B cell (primary cell): ENCODE data around the gene ZNF816. TPM values are rescaled to one million over a fixed set of nuclear protein-coding genes. Genes with fewer than 3 reads are reported as not detected.
"Not testable (repeated sequence)": the region's sequence is repeated elsewhere in the genome, so short reads cannot be mapped to it uniquely, and the experiment has no call there.

ENCODE experiments used
- ATAC-seq: fragments of 200-7000 bp; cut with Tn5 transposase; one replicate; pipeline ENCODE4 v1.10.0; 2021; ENCODE audit warnings: low read depth, mild to moderate bottlenecking, moderate number of reproducible peaks, moderate library complexity
- CTCF ChIA-PET: fragments of 350-600 bp; sonication (Branson Sonifier 250); formaldehyde crosslinking; loops from one replicate; lab custom pipeline; 2021; ENCODE audit warnings: antibody characterized with exemption, inconsistent platforms; lab: Charles Lee
- POLR2A ChIA-PET: fragments of 350-600 bp; sonication (Branson Sonifier 250); formaldehyde crosslinking; loops from one replicate; lab custom pipeline; 2021; ENCODE audit warnings: antibody characterized with exemption; lab: Charles Lee
- DNase-seq: peaks from one replicate; pipeline ENCODE4 v3.0.0; 2013
- H2AFZ ChIP-seq: 2 replicates; pipeline ENCODE4 v1.6.1; 2012; ENCODE audit warnings: mild to moderate bottlenecking, low read depth, low read length; ENCODE audit not compliant: insufficient read depth, poor library complexity, severe bottlenecking
- H3K27ac ChIP-seq, 2 donors: 1 replicate in 1 of 2; 2 replicates in 1 of 2; pipeline ENCODE4 v1.5.1; 2012 to 2013; ENCODE audit warnings: low read length in 2 of 2, mild to moderate bottlenecking in 2 of 2, moderate library complexity in 1 of 2
- H3K27me3 ChIP-seq, 4 experiments: fragments of 200-600 bp in 1 of 4; sonication (generic) in 1 of 4; replicated peaks in 1 of 4; 1 replicate in 2 of 4; 2 replicates in 2 of 4; pipeline versions ENCODE4 v1.6.1 to v1.7.0; 2013 to 2016; ENCODE audit warnings: low read length in 3 of 4, mild to moderate bottlenecking in 2 of 4, mixed read lengths in 1 of 4, moderate library complexity in 1 of 4; ENCODE audit not compliant: insufficient read depth in 4 of 4, control insufficient read depth in 3 of 4; ENCODE audit errors: control extremely low read depth in 1 of 4
- H3K36me3 ChIP-seq, 2 experiments: replicated peaks in 1 of 2; 1 replicate in 1 of 2; 2 replicates in 1 of 2; pipeline versions ENCODE4 v1.6.1 to v1.7.1; 2013; ENCODE audit warnings: low read length in 1 of 2; ENCODE audit not compliant: insufficient read depth in 2 of 2, control insufficient read depth in 1 of 2; ENCODE audit errors: control extremely low read depth in 1 of 2, extremely low read depth in 1 of 2
- H3K4me1 ChIP-seq, 2 donors: fragments of 200-600 bp in 1 of 2; sonication (generic) in 1 of 2; 1 replicate in 1 of 2; 2 replicates in 1 of 2; pipeline versions ENCODE4 v1.5.1 to v1.6.1; 2013 to 2017; ENCODE audit warnings: low read length in 2 of 2; ENCODE audit not compliant: control insufficient read depth in 2 of 2, insufficient read depth in 2 of 2
- H3K4me2 ChIP-seq: replicated peaks from 2 replicates; pipeline ENCODE3; 2012; ENCODE audit warnings: mild to moderate bottlenecking, low read depth, low read length; ENCODE audit not compliant: poor library complexity, severe bottlenecking
- H3K4me3 ChIP-seq, 5 experiments: fragments of 200-600 bp in 1 of 5; sonication (generic) in 1 of 5; 1 replicate in 3 of 5; 2 replicates in 2 of 5; pipeline versions ENCODE4 v1.5.1 to v1.7.0; 2011 to 2016; ENCODE audit warnings: low read length in 4 of 5, mild to moderate bottlenecking in 4 of 5, low read depth in 2 of 5, control low read depth in 1 of 5, moderate library complexity in 1 of 5; ENCODE audit not compliant: insufficient read depth in 1 of 5; ENCODE audit errors: control extremely low read depth in 1 of 5, extremely low read depth in 1 of 5
- H3K79me2 ChIP-seq: fragments of 200-600 bp; sonication (generic); one replicate; pipeline ENCODE4 v1.6.0; 2016; ENCODE audit warnings: low read length; ENCODE audit not compliant: control insufficient read depth, insufficient read depth
- H3K9ac ChIP-seq: fragments of 200-600 bp; sonication (generic); 2 replicates; pipeline ENCODE4 v1.6.1; 2017; ENCODE audit warnings: mild to moderate bottlenecking, low read length, moderate library complexity
- H3K9me3 ChIP-seq, 3 donors: one replicate each; pipeline versions ENCODE4 v1.6.1 to v1.7.1; 2013; ENCODE audit warnings: low read length in 2 of 3; ENCODE audit not compliant: control insufficient read depth in 2 of 3, insufficient read depth in 1 of 3; ENCODE audit errors: control extremely low read depth in 1 of 3
- H4K20me1 ChIP-seq: 2 replicates; pipeline ENCODE4 v1.6.0; 2012; ENCODE audit warnings: mild to moderate bottlenecking, low read length; ENCODE audit not compliant: insufficient read depth, control insufficient read depth, poor library complexity, severe bottlenecking
- H3K27ac Mint-ChIP-seq: one replicate; pipeline ENCODE4 v1.8.0; 2021; ENCODE audit warnings: mixed read lengths
- H3K27me3 Mint-ChIP-seq: one replicate; pipeline ENCODE4 v1.8.0; 2021; ENCODE audit warnings: mixed read lengths
- H3K4me1 Mint-ChIP-seq: one replicate; pipeline ENCODE4 v1.8.0; 2021; ENCODE audit warnings: mixed read lengths
- H3K4me3 Mint-ChIP-seq: one replicate; pipeline ENCODE4 v1.8.0; 2021; ENCODE audit warnings: mixed read lengths
- H3K9me3 Mint-ChIP-seq: one replicate; pipeline ENCODE4 v1.8.0; 2022; ENCODE audit warnings: mixed read lengths; ENCODE audit not compliant: insufficient read depth
- CTCF ChIP-seq: fragments of 200-600 bp; IDR thresholded peaks from one replicate; pipeline ENCODE4 v1.8.0; 2022; ENCODE audit warnings: antibody characterized with exemption, mild to moderate bottlenecking
- EZH2 ChIP-seq: IDR thresholded peaks from 2 replicates; pipeline ENCODE4 v1.6.1; 2012; ENCODE audit warnings: borderline replicate concordance, low read depth, mild to moderate bottlenecking, moderate library complexity, low read length; ENCODE audit not compliant: insufficient read depth, poor library complexity, severe bottlenecking
- WGBS: methylation state at CpG from one replicate; pipeline ENCODE4 v1.1.5; 2013; ENCODE audit warnings: missing lambda C conversion rate; ENCODE audit not compliant: insufficient coverage; 5-methylcytosine and 5-hydroxymethylcytosine counted together
- intact Hi-C: fragments of 100-400 bp; cut with micrococcal nuclease; formaldehyde crosslinking; loops from one replicate; pipeline ENCODE4 v1.10.0; 2022
- polyA plus RNA-seq: library from polyadenylated mRNA; depleted of rRNA; stranded (reverse); fragments of >200 nt; gene quantifications from 2 replicates; pipeline ENCODE4 v1.2.3, GENCODE V29; 2012
- total RNA-seq, 2 donors: library from RNA; stranded (reverse); fragments of 120-200 nt in 1 of 2; gene quantifications; 1 replicate in 1 of 2; 2 replicates in 1 of 2; pipeline versions ENCODE4 v1.2.3 to v1.2.4, GENCODE V29; 2013 to 2022

The ZNF816 gene
- total and polyA plus RNA-seq, 2 donors (not counting 1 experiment from before 2014, with no cell fraction given), result 4.5 to 25.0 TPM

- DNase-seq (no peak), ATAC-seq (no peak)
- Histone ChIP-seq H2AFZ (no peak overlapping the region), H3K9me3 (peaks cover 0 to 40% (median 9%) of the 10 kb centered on the region in 3 donors), H3K4me2 (no peak overlapping the region), H3K4me1 (no peaks in the 10 kb centered on the region), H4K20me1 (no peaks in the 10 kb centered on the region), H3K36me3 (no peaks in the 10 kb centered on the region), H3K27ac (no peak overlapping the region), H3K9ac (no peak overlapping the region), H3K27me3 (no peaks in the 10 kb centered on the region), H3K4me3 (no peak overlapping the region), H3K79me2 (no peaks in the 10 kb centered on the region)
- no peak overlapping the region for H3K27ac Mint-ChIP-seq
- peaks cover 14% of the 10 kb centered on the region for H3K9me3 Mint-ChIP-seq
- no peak overlapping the region for H3K4me3 Mint-ChIP-seq
- H3K4me1 Mint-ChIP-seq, result peaks cover 4% of the 10 kb centered on the region
- 87% methylated on average over 3 of the region's 4 CpGs for WGBS
- TF ChIP-seq CTCF, result no peak
- TF ChIP-seq EZH2, result no peak
- peaks cover 5% of the 10 kb centered on the region for H3K27me3 Mint-ChIP-seq
- POLR2A ChIA-PET, result no interaction called here
- CTCF ChIA-PET, result no interaction called here
- intact Hi-C loops, result no loop called here
These were observed 24.5 kb upstream of the ZNF816 start for GRCh38 chr19:52987221-52987620.

DNA sequence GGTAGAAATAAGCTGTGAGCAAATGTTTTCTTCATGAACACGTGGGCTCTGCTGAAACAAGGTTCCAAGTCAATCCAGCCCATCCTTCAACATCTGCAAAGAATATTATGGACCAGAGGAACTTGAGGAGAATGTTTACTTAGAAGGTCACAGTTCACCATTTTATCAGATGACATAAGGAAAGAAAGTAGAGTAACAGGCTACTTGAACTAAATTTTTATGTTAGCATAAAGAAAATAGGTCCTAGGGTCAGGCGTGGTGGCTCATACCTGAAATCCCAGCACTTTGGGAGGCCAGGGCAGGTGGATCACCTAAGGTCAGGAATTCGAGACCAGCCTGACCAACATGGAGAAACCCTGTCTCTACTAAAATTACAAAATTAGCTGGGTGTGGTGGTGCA lies 20.5 kb upstream of the ZNF816 start:
- H3K27me3 Mint-ChIP-seq, H3K4me3 ChIP-seq, H3K4me1 Mint-ChIP-seq, H3K4me1 ChIP-seq, CTCF ChIA-PET, H3K9ac ChIP-seq, H3K36me3 ChIP-seq, H3K27ac ChIP-seq, intact Hi-C loops, H3K4me3 Mint-ChIP-seq, H3K79me2 ChIP-seq, H2AFZ ChIP-seq, DNase-seq, H3K27ac Mint-ChIP-seq, H4K20me1 ChIP-seq, H3K27me3 ChIP-seq, H3K4me2 ChIP-seq, ATAC-seq: not testable (repeated sequence)
- WGBS, result 80% methylated on average over 1 of the region's 3 CpGs
- POLR2A ChIA-PET, result interaction anchor here (0.7 kb wide), 1 partner anchor 16 kb away, joined by 5 read pairs; no protein-coding TSS in a partner anchor
- peaks cover 0 to 33% (median 9%) of the 10 kb centered on the region in 3 donors for H3K9me3 ChIP-seq
- peaks cover 11% of the 10 kb centered on the region for H3K9me3 Mint-ChIP-seq
